Measurements from ENCODE around the gene TMTC1. TPM values are rescaled to one million over a fixed set of nuclear protein-coding genes. Genes with fewer than 3 reads are reported as not detected.

TMTC1 gene
- total RNA-seq, 3 donors from 2014 or later (not counting 1 experiment from before 2014, with no cell fraction given), result 0.18 to 2.0 (median 0.50) TPM

DNA sequence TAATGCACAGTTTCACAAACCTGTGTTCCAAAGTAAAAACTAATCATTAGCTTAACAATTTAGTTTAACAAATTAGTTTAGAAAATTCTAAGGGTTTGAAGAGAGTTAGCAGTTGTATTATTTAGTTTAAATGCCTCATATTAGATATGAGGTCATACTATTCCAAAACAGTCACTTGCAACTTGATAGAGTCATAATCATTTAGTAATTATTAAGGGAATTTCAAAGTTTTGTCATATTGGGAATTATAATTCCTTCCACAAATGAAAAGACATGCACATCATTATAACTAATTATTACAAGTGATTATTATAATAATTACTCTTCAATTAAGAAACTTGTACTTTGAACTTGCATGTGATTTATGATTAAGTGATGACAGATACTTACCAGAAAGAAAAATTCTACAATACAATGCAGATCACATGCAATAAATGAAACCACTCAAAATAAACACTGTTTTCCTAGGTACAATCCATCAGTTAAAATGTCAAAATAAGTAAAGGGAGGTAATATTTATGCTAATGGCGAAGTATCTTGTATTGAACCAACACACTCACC, 66.1 kb downstream of the TMTC1 start:
- no peaks in the 10 kb centered on the region for H3K27me3 ChIP-seq (ENCODE audit: control insufficient read depth, insufficient read depth, low read length)
- WGBS (ENCODE audit: insufficient coverage), result no CpG with 5 or more reads among the region's 1 CpG
- H3K9me3 ChIP-seq (ENCODE audit: control insufficient read depth, insufficient read depth, low read length), result no peaks in the 10 kb centered on the region
- DNase-seq (no peak), ATAC-seq (no peak)
- no peak overlapping the region for H3K4me3 ChIP-seq (ENCODE audit: low read length)
- Mint-ChIP-seq H3K9me3 (peaks cover 0 to 2% of the 10 kb centered on the region in 2 donors), H3K4me3 (no peak overlapping the region), H3K36me3 (no peaks in the 10 kb centered on the region), H3K27me3 (ENCODE audit: low read depth in 2 of 2) (no peaks in the 10 kb centered on the region), H3K27ac (no peak overlapping the region), H3K4me1 (no peaks in the 10 kb centered on the region)
- H3K27ac ChIP-seq (ENCODE audit: low read length), result no peak overlapping the region
- TF ChIP-seq, protein P1, sequence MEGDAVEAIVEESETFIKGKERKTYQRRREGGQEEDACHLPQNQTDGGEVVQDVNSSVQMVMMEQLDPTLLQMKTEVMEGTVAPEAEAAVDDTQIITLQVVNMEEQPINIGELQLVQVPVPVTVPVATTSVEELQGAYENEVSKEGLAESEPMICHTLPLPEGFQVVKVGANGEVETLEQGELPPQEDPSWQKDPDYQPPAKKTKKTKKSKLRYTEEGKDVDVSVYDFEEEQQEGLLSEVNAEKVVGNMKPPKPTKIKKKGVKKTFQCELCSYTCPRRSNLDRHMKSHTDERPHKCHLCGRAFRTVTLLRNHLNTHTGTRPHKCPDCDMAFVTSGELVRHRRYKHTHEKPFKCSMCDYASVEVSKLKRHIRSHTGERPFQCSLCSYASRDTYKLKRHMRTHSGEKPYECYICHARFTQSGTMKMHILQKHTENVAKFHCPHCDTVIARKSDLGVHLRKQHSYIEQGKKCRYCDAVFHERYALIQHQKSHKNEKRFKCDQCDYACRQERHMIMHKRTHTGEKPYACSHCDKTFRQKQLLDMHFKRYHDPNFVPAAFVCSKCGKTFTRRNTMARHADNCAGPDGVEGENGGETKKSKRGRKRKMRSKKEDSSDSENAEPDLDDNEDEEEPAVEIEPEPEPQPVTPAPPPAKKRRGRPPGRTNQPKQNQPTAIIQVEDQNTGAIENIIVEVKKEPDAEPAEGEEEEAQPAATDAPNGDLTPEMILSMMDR (IDR thresholded peaks at IDR 0.05), result no peak
- H3K4me1 ChIP-seq (ENCODE audit: control insufficient read depth, insufficient read depth, low read length), result no peaks in the 10 kb centered on the region
- H3K36me3 ChIP-seq (ENCODE audit: control insufficient read depth, insufficient read depth, low read length), result no peaks in the 10 kb centered on the region
- intact Hi-C loops (cut with micrococcal nuclease), result no loop called here

DNA sequence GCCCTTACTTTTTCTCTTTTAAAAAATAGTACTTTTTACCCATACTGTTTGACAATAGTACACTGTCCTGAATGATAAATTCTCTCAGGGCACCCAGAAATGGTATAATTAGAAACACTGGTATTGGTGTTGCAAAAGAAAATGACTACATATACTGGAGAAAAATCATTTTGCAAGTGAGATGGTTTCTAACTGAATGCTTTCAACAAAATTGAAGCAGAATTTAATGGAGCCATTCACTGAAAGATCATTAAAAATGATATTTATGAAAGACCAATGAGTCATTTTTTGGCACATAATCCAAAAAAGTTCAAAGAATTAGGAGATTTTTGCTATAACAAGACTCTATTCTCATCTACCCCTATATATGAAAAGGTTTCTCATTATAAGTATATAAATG, 68.8 kb downstream of the TMTC1 start:
- intact Hi-C loops (cut with micrococcal nuclease), result no loop called here
- Mint-ChIP-seq H3K9me3 (peaks cover 0 to 2% of the 10 kb centered on the region in 2 donors), H3K4me1 (no peaks in the 10 kb centered on the region), H3K27me3 (ENCODE audit: low read depth in 2 of 2) (no peaks in the 10 kb centered on the region), H3K4me3 (no peak overlapping the region), H3K36me3 (no peaks in the 10 kb centered on the region), H3K27ac (no peak overlapping the region)
- H3K4me3 ChIP-seq (ENCODE audit: low read length), result no peak overlapping the region
- H3K27ac ChIP-seq (ENCODE audit: low read length), result no peak overlapping the region
- H3K4me1 ChIP-seq (ENCODE audit: control insufficient read depth, insufficient read depth, low read length), result no peaks in the 10 kb centered on the region
- DNase-seq, result no peak
- H3K36me3 ChIP-seq (ENCODE audit: control insufficient read depth, insufficient read depth, low read length), result no peaks in the 10 kb centered on the region
- TF ChIP-seq, protein P1 (IDR thresholded peaks at IDR 0.05), result no peak
- no peaks in the 10 kb centered on the region for H3K27me3 ChIP-seq (ENCODE audit: control insufficient read depth, insufficient read depth, low read length)
- H3K9me3 ChIP-seq (ENCODE audit: control insufficient read depth, insufficient read depth, low read length), result no peaks in the 10 kb centered on the region
- no peak for ATAC-seq

DNA sequence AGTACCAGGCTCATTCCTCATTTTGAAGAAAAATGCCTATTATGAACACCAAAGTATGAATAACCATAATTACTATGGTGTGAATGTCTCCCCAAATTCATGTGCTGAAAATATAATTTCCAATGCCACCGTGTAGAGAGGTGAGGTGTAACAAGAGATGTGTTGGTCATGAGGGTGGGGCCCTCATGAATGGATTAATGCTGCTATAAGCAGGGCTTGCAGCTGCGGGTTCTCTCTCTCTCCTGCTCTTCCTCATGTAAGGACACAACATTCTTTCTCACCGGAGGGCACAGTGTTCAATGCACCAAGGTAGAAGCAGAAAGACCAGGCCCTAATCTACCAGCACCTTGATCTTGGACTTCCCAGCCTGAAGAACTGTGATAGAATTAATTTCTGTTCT, 70.0 kb downstream of the TMTC1 start:
- intact Hi-C loops (cut with micrococcal nuclease), result no loop called here
- H3K4me3 ChIP-seq (ENCODE audit: low read length), result no peak overlapping the region
- H3K27ac Mint-ChIP-seq, result no peak overlapping the region
- no peaks in the 10 kb centered on the region for H3K27me3 ChIP-seq (ENCODE audit: control insufficient read depth, insufficient read depth, low read length)
- ATAC-seq (no peak), DNase-seq (no peak)
- no peaks in the 10 kb centered on the region for H3K36me3 Mint-ChIP-seq
- TF ChIP-seq, protein P1 (IDR thresholded peaks at IDR 0.05), result no peak
- 82% methylated on average over 3 of the region's 3 CpGs for WGBS (ENCODE audit: insufficient coverage)
- no peaks in the 10 kb centered on the region for H3K36me3 ChIP-seq (ENCODE audit: control insufficient read depth, insufficient read depth, low read length)
- no peak overlapping the region for H3K4me3 Mint-ChIP-seq
- no peak overlapping the region for H3K27ac ChIP-seq (ENCODE audit: low read length)
- no peaks in the 10 kb centered on the region for H3K4me1 Mint-ChIP-seq
- peaks cover 0 to 2% of the 10 kb centered on the region in 2 donors for H3K9me3 Mint-ChIP-seq
- H3K27me3 Mint-ChIP-seq (ENCODE audit: low read depth in 2 of 2), result no peaks in the 10 kb centered on the region
- H3K9me3 ChIP-seq (ENCODE audit: control insufficient read depth, insufficient read depth, low read length), result no peaks in the 10 kb centered on the region
- no peaks in the 10 kb centered on the region for H3K4me1 ChIP-seq (ENCODE audit: control insufficient read depth, insufficient read depth, low read length)

DNA sequence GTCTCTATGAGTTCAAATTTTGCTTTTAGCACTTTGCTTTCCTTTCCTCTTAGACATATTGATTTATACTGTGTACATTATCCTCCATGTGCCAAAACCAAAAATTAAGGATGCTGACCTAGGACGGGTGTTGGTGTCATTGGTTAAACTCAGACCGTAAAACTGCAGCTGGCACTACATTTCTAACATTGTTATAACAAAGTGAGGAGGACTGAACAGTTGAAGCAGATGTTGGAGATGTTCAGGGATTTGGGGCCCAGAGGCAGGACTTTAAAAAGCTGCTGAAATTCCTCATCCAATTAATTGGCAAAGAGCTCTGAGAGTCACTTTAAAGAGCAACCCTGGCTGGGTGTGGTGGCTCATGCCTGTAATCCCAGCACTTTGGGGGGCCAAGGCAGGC, 72.4 kb downstream of the TMTC1 start:
- Mint-ChIP-seq H3K4me1 (no peaks in the 10 kb centered on the region), H3K36me3 (no peaks in the 10 kb centered on the region), H3K27ac (no peak overlapping the region), H3K4me3 (no peak overlapping the region), H3K27me3 (ENCODE audit: low read depth in 2 of 2) (no peaks in the 10 kb centered on the region), H3K9me3 (peaks cover 0 to 2% of the 10 kb centered on the region in 2 donors)
- no CpG with 5 or more reads among the region's 2 CpGs for WGBS (ENCODE audit: insufficient coverage)
- TF ChIP-seq, protein P1 (IDR thresholded peaks at IDR 0.05), result no peak
- Histone ChIP-seq H3K4me1 (ENCODE audit: control insufficient read depth, insufficient read depth, low read length) (no peaks in the 10 kb centered on the region), H3K27ac (ENCODE audit: low read length) (no peak overlapping the region), H3K4me3 (ENCODE audit: low read length) (no peak overlapping the region), H3K36me3 (ENCODE audit: control insufficient read depth, insufficient read depth, low read length) (no peaks in the 10 kb centered on the region), H3K9me3 (ENCODE audit: control insufficient read depth, insufficient read depth, low read length) (no peaks in the 10 kb centered on the region), H3K27me3 (ENCODE audit: control insufficient read depth, insufficient read depth, low read length) (no peaks in the 10 kb centered on the region)
- intact Hi-C loops (cut with micrococcal nuclease), result no loop called here
- ATAC-seq (no peak), DNase-seq (no peak)
